Esophagus squamous epithelium (tissue), 5 donors: ENCODE data around the gene PODNL1. TPM values are rescaled to one million over a fixed set of nuclear protein-coding genes. Genes with fewer than 3 reads are reported as not detected.
A peak's percentile ranks its signal among the peaks of the same experiment; 100 is the strongest.

Experiments used
- DNase-seq: peaks from one replicate; lab custom pipeline; 2025; lab: John Stamatoyannopoulos, UW
- H3K27ac ChIP-seq, 4 donors: fragments of 200-600 bp; sonication (generic); one replicate each; pipeline ENCODE4 v1.5.1; 2016 to 2019; ENCODE audit warnings: mild to moderate bottlenecking in 1 of 4
- H3K27me3 ChIP-seq, 4 donors: fragments of 200-600 bp; sonication (generic); 1 replicate in 3 of 4; 2 replicates in 1 of 4; pipeline versions ENCODE4 v1.5.1 to v1.6.0; 2017 to 2021; ENCODE audit warnings: antibody characterized with exemption in 1 of 4
- H3K36me3 ChIP-seq, 3 donors: fragments of 200-600 bp; sonication (generic); one replicate each; pipeline ENCODE4 v1.5.1; 2016 to 2019
- H3K4me1 ChIP-seq, 3 donors: fragments of 200-600 bp; sonication (generic); one replicate each; pipeline ENCODE4 v1.5.1; 2017 to 2019
- H3K4me3 ChIP-seq, 4 donors: fragments of 200-600 bp; sonication (generic); 1 replicate in 3 of 4; 2 replicates in 1 of 4; pipeline ENCODE4 v1.5.1; 2016 to 2019; ENCODE audit warnings: mild to moderate bottlenecking in 2 of 4, moderate library complexity in 1 of 4
- H3K9me3 ChIP-seq, 3 donors: fragments of 200-600 bp; sonication (generic); one replicate each; pipeline ENCODE4 v1.5.1; 2016 to 2019
- CTCF ChIP-seq, 6 experiments: fragments of 450-650 bp in 4 of 6; fragments of 200-600 bp in 2 of 6; sonication (generic) in 2 of 6; IDR thresholded peaks; one replicate each; pipeline ENCODE4 v1.5.1; 2016 to 2019; ENCODE audit warnings: antibody characterized with exemption in 6 of 6, mild to moderate bottlenecking in 4 of 6, moderate library complexity in 4 of 6
- POLR2A ChIP-seq, 4 donors: fragments of 450-650 bp; IDR thresholded peaks; one replicate each; pipeline ENCODE4 v1.6.1; 2017; ENCODE audit warnings: antibody characterized with exemption in 4 of 4, mild to moderate bottlenecking in 4 of 4, moderate library complexity in 3 of 4
- WGBS, 2 donors: methylation state at CpG; one replicate each; pipeline ENCODE4 v1.1.5; 2018; 5-methylcytosine and 5-hydroxymethylcytosine counted together
- intact Hi-C: fragments of 100-400 bp; cut with DNase I; formaldehyde crosslinking; loops from one replicate; pipeline ENCODE4 v1.15.0; 2022
- total RNA-seq, 4 donors: library from RNA; depleted of rRNA; stranded (reverse); fragments of >200 nt; gene quantifications; one replicate each; pipeline ENCODE4 v1.1.0, GENCODE V29; 2016
- donor health status: DM: yes; HTN: yes; CAD: no.

The PODNL1 gene
- total RNA-seq, 4 donors from 2014 or later: 2.3 to 8.0 (median 3.3) TPM

GRCh38 chr19:13979244-13979615, 41.0 kb upstream of the PODNL1 start:
- H3K4me1 ChIP-seq: peaks cover 11 to 32% (median 21%) of the 10 kb centered on the region in 3 donors
- TF ChIP-seq POLR2A (IDR thresholded peaks at IDR 0.05) (no peak), CTCF (IDR thresholded peaks at IDR 0.05) (no peak)
- no peaks in the 10 kb centered on the region for H3K9me3 ChIP-seq
- WGBS, 2 donors: 9 to 30% methylated on average over 2 to 4 of the region's 12 CpGs
- no peak for DNase-seq
- peaks cover 0 to 62% (median 5%) of the 10 kb centered on the region in 3 donors for H3K36me3 ChIP-seq
- H3K27me3 ChIP-seq: no peaks in the 10 kb centered on the region
- peak overlapping the region; percentile 61 to 84 (median 78) for H3K27ac ChIP-seq
- H3K4me3 ChIP-seq: peak overlapping the region; percentile 36 to 74 (median 54)
- intact Hi-C loops: no loop called here

- peak overlapping the region; percentile 36 to 74 (median 54) for H3K4me3 ChIP-seq
- intact Hi-C loops: no loop called here
- peaks cover 0 to 65% (median 3%) of the 10 kb centered on the region in 3 donors for H3K36me3 ChIP-seq
- WGBS, 2 donors: 0% methylated on average over 1 of the region's 74 CpGs; no CpG with 5 or more reads in 1 of the 2 donors
- H3K9me3 ChIP-seq: no peaks in the 10 kb centered on the region
- H3K27me3 ChIP-seq: no peaks in the 10 kb centered on the region
- TF ChIP-seq POLR2A (IDR thresholded peaks at IDR 0.05): no peak
- peak in 1 of 6 experiments; percentile 5 for TF ChIP-seq CTCF (IDR thresholded peaks at IDR 0.05)
- DNase-seq: no peak
- peak overlapping the region; percentile 61 to 84 (median 78) for H3K27ac ChIP-seq
- H3K4me1 ChIP-seq: peaks cover 11 to 28% (median 21%) of the 10 kb centered on the region in 3 donors
Observed at GRCh38 chr19:13978351-13979243, 40.4 kb upstream of the PODNL1 start.

GRCh38 chr19:13977803-13978202, 39.6 kb upstream of the PODNL1 start:
- DNase-seq: no peak
- intact Hi-C loops: no loop called here

GRCh38 chr19:13976446-13976845, 38.2 kb upstream of the PODNL1 start:
- H3K4me1 ChIP-seq: peaks cover 11 to 34% (median 21%) of the 10 kb centered on the region in 3 donors
- peaks cover 0 to 65% (median 10%) of the 10 kb centered on the region in 3 donors for H3K36me3 ChIP-seq
- intact Hi-C loops: no loop called here
- no peaks in the 10 kb centered on the region for H3K9me3 ChIP-seq
- H3K27me3 ChIP-seq: no peaks in the 10 kb centered on the region
- TF ChIP-seq POLR2A (IDR thresholded peaks at IDR 0.05) (no peak), CTCF (IDR thresholded peaks at IDR 0.05) (no peak)
- DNase-seq: no peak
- H3K4me3 ChIP-seq: no peak overlapping the region
- WGBS, 2 donors: 85 to 89% methylated on average over 12 of the region's 12 CpGs
- no peak overlapping the region for H3K27ac ChIP-seq

More at GRCh38 chr19:13977803-13978202, 39.6 kb upstream of the PODNL1 start:
- WGBS, 2 donors: 100% methylated on average over 3 of the region's 12 CpGs
- H3K9me3 ChIP-seq: no peaks in the 10 kb centered on the region
- peak overlapping the region in 1 of 4 donors; percentile 74 for H3K4me3 ChIP-seq
- H3K27ac ChIP-seq: peak overlapping the region; percentile 61 to 84 (median 78)
- H3K27me3 ChIP-seq: no peaks in the 10 kb centered on the region
- no peak for TF ChIP-seq CTCF (IDR thresholded peaks at IDR 0.05)
- TF ChIP-seq POLR2A (IDR thresholded peaks at IDR 0.05): no peak
- peaks cover 0 to 65% (median 6%) of the 10 kb centered on the region in 3 donors for H3K36me3 ChIP-seq
- H3K4me1 ChIP-seq: peaks cover 11 to 26% (median 21%) of the 10 kb centered on the region in 3 donors

GRCh38 chr19:13975870-13976269, 37.7 kb upstream of the PODNL1 start:
- no peaks in the 10 kb centered on the region for H3K27me3 ChIP-seq
- H3K27ac ChIP-seq: no peak overlapping the region
- H3K4me3 ChIP-seq: no peak overlapping the region
- intact Hi-C loops: no loop called here
- peaks cover 0 to 67% (median 10%) of the 10 kb centered on the region in 3 donors for H3K36me3 ChIP-seq
- peaks cover 11 to 35% (median 21%) of the 10 kb centered on the region in 3 donors for H3K4me1 ChIP-seq
- WGBS, 2 donors: 81 to 89% methylated on average over 11 of the region's 11 CpGs
- DNase-seq: no peak
- H3K9me3 ChIP-seq: no peaks in the 10 kb centered on the region
- no peak for TF ChIP-seq CTCF (IDR thresholded peaks at IDR 0.05)
- no peak for TF ChIP-seq POLR2A (IDR thresholded peaks at IDR 0.05)
